Hematopoietic multipotent progenitor cell treated with erythropoietin and hydrocortisone succinate and interleukin-3 and kit ligand, for 4 days (in vitro differentiated cells): Measurements from ENCODE around the gene GPS1.

ENCODE experiments used
- DNase-seq: peaks from one replicate; pipeline ENCODE4 v3.0.0-alpha.2; 2015

Gene GPS1

DNA sequence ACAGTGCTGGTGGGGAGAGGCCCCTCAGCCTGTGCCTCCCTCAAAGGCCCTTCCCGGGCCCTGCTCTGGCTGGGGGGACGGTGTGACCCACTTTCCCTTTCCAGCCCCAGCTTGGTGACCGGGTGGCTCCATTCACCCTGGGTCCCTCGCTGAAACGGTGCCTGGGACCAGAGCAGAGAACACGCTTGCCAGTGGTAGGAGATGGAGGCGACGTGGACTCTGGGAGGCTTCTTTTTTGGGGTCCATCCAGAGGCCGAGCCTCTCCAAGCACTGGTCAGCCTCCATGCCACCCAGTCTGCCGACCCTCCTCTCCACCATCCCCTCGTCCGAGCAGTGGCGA is 36.8 kb upstream of the GPS1 start:
- DNase-seq, result no peak

DNA sequence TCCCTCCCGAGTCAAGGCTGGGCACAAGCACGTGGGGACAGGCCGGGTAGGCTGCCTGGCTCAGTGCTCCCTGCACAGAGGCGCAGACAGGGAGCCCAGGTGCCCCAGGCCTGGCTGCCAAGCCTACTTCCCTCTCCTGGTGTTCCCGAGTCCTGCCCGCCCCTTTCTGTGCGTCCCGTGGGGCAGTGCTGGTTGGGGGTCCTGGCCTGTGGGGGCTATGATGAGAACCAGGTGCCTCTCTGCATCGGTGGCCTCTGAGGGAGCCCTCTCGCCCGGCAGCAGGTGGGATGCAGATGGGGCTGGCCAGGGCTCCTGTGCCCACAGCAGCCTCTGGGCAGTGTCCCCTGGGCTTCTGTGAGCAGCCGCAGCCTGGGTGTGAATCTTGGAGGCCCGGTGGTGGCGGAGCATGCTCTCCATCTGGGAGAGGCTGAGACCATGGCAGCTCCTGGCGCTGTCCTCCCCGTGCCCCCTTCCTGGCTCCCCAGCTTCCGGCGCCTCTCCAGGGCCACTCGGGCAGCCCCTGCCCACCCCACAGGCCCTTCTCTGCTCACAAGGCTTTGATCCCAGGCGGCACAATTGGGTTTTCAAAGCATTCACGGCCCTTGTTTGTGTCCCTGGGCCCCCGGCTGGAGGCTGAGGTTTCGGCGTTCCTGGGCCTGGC is 36.3 kb upstream of the GPS1 start:
- DNase-seq, result no peak

DNA sequence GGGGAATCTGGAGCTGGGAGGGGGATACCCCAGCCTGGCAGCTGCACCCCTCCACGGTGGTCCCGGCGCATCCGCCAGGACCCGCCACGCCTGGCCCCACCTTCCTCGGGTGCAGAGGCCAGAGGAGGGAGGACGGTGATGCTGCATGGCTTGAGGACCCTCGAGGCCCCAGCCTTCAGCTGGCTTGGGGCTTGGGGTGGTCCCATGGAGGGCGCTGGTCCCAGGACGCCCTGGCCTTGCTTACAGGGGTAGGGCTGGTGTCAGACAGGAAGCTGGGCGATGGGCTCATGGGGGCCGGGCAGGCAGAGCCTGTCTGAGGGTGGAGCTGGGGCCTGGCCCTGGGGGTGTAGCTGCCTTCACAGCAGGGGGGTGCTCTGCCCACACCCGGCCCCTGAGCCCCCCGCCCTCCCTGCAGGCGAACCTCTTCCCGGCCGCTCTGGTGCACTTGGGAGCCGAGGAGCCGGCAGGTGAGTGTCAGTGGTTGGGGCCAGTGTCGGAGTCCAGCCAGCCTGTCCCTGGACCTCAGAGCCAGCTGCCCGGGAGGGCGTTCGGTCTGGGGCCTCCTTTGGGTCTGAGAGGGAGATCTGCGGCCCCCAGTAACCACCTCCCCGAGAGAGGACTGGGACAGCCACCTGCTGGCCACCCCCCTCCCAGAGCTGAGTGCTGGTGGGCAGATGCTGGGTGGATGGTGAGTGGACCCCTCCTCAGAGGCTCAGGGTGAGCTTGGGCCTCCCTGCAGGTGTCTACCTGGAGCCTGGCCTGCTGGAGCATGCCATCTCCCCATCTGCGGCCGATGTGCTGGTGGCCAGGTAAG is 35.4 kb upstream of the GPS1 start:
- DNase-seq, result no peak

- DNase-seq, result no peak
These were observed 34.7 kb upstream of the GPS1 start for GRCh38 chr17:82016875-82017459.

GRCh38 chr17:82017612-82018151 is 34.0 kb upstream of the GPS1 start:
- DNase-seq, result no peak

DNA sequence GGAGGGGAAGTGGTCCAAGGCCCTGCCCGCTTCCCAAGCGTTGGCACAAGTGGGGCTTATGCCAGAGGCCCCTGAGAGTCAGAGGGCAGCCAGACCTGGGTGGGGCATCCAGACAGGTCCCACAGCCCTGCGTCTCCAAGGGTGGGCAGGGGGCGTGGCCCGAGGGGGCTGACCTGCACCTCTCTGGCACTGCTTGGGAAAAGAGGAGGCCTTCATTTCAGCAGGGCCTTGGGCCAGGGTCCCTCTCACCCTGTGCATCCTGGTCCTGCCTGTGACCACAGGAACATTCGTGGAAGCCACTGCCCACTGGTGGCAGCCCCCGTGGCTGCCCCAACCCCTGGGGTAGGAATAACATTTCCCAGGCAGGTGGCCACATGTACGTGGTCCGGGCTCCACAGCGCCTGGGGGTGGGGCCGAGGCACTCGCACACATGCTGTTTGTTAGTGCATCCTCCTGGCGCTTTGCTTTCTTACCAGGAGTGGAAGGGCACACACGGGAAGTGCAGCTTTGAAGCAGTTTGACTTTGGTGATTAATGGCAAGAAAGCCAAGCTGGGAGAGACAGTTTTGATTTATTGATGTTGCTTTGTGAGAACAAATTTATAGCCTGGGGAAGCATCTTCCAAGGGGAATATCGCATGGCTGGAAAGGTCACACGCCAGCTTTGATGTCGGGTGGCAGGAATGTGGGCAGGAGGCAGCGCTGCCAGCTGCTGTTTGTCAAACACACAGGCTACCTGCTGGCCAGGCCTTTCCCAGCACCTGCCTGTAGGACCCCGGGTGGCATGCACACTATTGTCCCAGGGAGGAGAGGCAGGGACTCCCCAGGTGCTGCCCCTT is 33.3 kb upstream of the GPS1 start:
- DNase-seq, result no peak

GRCh38 chr17:82018989-82019689 is 32.6 kb upstream of the GPS1 start:
- no peak for DNase-seq

DNA sequence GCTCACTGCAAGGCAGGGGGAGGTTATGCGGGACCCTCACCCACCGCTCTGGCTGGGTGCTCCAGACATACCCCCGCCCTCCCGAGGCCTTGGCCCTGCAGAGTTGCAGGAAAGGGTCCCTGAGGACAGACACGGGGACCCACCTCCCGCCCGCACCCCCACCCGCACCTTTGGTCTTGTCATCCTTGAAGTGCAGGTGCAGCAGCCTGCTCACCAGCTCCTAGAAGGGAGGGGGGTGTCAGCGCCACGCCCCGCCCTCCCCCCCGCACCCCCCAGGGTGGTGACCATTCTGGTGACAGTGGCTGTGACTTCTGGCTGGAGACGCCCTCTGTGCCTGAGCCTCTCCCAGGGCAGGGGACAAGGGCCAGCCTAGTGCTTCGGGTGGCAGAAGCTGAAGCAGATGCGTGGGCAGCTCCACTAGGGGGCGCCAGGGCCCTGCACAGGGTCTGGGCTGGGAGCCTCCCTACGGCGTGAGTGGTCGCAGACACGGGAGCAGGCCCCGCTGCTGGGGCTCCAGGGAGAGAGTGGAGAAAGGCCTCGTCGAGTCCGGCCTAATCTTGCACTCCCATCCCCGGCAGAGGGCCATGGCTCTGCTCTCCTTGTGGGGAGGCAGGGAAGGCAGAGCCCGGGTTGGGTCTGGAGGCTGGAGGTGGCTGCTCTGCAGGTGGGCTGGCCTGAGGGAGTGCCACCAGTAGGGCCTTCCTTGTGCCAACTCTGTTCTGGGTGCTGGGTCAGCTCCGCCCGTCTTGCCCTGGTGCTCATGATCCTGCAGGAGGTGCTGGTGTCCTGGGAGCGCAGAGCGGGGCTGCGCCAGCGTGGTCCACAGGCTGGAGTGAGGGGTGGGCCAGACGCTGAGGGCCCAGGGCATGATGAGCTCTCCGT is 31.8 kb upstream of the GPS1 start:
- peak; percentile 84 for DNase-seq

- DNase-seq, result no peak
These were observed 31.1 kb upstream of the GPS1 start for GRCh38 chr17:82020572-82021106.

GRCh38 chr17:82021107-82021899 is 30.4 kb upstream of the GPS1 start:
- peak; percentile 83 for DNase-seq

DNA sequence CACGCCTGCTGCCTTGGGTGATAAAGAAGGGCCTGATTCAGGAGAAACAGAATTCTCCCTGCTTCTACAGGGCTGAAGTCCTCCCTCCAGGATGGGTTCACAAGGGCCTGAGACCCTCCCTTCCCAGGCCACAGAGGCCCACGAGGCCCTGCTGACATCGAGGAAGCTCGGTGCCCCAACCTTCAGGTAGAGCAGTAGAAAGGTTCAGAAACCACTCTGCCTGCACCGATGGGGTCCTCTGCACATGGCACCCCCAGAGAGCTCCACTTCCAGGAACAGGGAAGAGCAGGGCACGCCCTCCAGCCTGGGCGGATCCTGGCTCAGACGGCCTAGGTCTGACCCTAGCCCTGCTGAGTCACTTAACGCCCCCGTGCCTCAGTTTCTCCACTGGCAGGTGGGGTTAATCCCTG is 29.8 kb upstream of the GPS1 start:
- no peak for DNase-seq

DNA sequence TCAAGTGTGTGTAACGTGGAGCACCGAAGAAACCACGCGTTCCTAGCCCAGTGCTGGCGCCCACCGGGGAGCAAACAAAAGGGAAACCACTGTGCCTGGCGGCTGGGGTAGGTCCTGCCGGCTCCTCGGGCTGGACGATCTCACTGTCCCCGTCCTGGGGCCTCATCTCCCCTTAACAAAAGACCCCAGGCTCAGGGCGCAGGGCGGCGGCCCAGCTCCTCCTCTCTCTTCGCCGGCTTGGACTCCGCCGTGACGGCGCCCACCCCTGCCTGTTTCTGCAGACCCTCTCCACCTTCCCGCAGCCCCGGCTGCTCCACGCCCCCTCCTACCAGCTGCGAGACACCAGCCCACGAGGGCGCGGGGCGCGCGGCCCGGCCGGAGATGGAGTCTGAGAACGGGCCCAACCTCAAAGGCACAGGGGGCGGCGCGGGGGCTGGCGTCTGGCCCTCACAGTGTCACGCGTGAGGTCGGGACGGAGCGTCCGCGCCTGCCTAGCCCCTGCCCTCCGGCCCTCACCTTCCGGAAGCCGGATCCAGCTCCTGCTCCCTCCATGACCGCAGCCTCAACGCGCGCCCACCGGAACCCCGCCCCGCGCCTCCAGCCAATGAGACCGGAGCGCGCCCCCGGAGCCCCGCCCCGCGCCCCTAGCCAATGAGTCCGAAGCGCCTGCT is 29.3 kb upstream of the GPS1 start, which contains the start of gene CENPX:
CENPX (minus strand) TSS at position 569 of the 671 bp plus-strand sequence; CDS start at position 552, 17 bp downstream.
- DNase-seq, result peak; percentile 32

- DNase-seq, result peak; percentile 100
These were observed 28.7 kb upstream of the GPS1 start, which contains the start of gene LRRC45 for GRCh38 chr17:82022981-82023446. Gene LRRC45, plus strand, starts transcription at chr17:82023305. Its CDS starts 339 bp downstream, at chr17:82023644.

DNA sequence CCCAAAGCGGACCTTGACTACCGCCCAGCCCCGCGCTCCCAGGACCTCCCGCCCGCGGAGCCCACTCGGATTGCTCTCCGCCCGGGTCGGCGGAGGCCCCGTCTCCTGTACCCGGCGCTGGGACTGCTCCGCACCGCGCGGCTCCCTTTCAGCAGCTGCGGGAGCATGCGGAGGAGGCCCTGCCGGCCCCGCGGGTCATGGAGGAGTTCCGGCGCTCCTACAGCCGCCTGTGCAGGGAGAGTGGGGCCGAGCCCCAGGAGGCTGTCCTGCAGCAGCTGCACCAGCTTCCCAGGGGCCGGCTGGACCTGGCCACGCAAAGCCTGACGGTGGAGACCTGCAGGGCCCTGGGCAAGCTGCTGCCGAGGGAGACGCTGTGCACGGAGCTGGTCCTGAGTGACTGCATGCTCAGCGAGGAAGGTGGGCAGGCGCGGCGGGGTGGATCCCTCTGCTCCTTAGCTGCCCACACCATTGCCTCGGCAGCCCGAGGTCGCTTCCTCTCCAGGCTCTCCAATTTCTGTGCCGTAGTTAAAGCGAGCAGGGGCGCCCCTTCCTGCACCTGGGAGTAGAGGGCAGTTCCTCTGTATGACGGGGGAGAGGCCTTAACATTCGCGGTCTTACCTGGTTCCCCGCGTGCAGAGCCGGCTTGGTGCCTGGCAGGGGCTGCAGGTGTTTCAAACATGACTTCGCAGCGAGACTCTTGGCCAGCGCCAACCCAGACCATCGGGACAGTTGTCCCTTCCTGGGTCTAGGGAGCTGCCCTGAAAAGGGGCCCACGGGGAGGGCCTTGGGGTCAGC is 28.1 kb upstream of the GPS1 start:
- peak; percentile 64 for DNase-seq

DNA sequence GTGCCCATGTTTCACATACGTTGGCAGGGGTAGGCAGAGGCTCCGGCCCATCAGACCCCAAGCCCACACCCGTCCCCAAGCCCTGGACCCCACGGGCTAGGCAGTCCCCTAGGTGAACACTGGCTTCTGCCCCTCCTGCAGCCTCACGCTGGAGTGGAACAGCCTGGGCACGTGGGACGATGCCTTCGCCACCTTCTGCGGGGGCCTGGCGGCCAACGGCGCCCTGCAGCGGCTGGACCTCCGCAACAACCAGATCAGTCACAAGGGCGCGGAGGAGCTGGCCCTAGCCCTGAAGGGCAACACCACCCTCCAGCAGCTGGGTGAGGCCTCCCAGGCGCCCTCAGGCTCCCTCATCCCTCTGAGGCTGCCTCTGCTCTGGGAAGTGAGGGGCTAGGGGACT is 26.8 kb upstream of the GPS1 start:
- no peak for DNase-seq

- no peak for DNase-seq
These were observed 26.1 kb upstream of the GPS1 start for GRCh38 chr17:82025401-82026107.

DNA sequence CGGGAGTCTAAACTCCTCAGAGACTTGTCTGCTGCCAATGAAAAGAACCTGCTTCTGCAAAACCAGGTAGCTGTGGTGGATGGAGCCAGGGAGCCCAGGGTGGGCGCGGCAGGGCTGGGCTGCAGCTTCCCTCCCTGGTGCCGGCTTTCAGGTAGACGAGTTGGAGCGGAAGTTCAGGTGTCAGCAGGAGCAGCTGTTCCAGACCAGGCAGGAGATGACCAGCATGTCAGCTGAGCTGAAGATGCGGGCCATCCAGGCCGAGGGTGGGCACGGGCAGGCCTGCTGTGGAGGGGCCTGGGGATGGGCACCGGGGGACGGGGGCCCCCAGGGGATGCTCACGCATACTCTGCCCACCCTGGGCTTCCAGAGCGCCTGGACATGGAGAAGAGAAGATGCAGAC is 23.5 kb upstream of the GPS1 start:
- no peak for DNase-seq

DNA sequence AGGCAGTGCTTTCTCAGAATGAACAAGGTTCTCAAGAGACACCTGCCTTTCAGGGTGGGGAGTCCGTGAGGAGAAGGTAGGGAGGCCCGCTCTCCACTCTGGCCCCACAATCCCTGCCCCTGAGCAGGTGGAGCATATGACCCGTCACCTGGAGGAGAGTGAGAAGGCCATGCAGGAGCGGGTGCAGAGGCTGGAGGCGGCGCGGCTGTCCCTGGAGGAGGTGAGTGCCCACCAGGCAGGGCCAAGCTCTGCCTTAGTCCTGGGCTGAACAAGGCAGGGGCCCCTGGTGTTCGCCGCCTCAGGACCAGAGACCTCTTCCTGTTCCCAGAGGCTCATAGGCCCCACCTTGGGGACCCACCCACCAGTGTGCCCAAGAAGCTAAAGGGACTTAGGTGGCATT is 22.7 kb upstream of the GPS1 start:
- no peak for DNase-seq
